Neural progenitor cell (in vitro differentiated cells): ENCODE results near the gene NFIA. TPM values are rescaled to one million over a fixed set of nuclear protein-coding genes. Genes with fewer than 3 reads are reported as not detected.

Experiments used
- DNase-seq: peaks from one replicate; pipeline ENCODE4 v3.0.0-alpha.2; 2016; ENCODE audit warnings: low spot score
- H2AFZ ChIP-seq: fragments of 200-600 bp; sonication (generic); replicated peaks from 2 replicates; pipeline ENCODE4 v1.6.1; 2016; ENCODE audit warnings: antibody characterized with exemption
- H3F3A ChIP-seq: fragments of 200-600 bp; sonication (generic); 2 replicates; pipeline ENCODE4 v1.6.1; 2016; ENCODE audit warnings: antibody characterized with exemption, low read depth
- H3K27ac ChIP-seq: fragments of 200-600 bp; sonication (generic); 2 replicates; pipeline ENCODE4 v1.5.1; 2016; ENCODE audit warnings: mild to moderate bottlenecking
- H3K27me3 ChIP-seq: fragments of 200-600 bp; sonication (generic); 2 replicates; pipeline ENCODE4 v1.6.1; 2016; ENCODE audit warnings: mild to moderate bottlenecking, moderate library complexity
- H3K36me3 ChIP-seq: fragments of 200-600 bp; sonication (generic); 2 replicates; pipeline ENCODE4 v1.5.1; 2016
- H3K4me1 ChIP-seq: fragments of 200-600 bp; sonication (generic); 2 replicates; pipeline ENCODE4 v1.6.1; 2016; ENCODE audit warnings: mixed run types
- H3K4me2 ChIP-seq: fragments of 200-600 bp; sonication (generic); 2 replicates; pipeline ENCODE4 v1.6.1; 2016
- H3K4me3 ChIP-seq: fragments of 200-600 bp; sonication (generic); 2 replicates; pipeline ENCODE4 v1.5.1; 2016
- H3K79me2 ChIP-seq: fragments of 200-600 bp; sonication (generic); 2 replicates; pipeline ENCODE4 v1.6.1; 2016; ENCODE audit warnings: low read depth
- H3K9ac ChIP-seq: fragments of 200-600 bp; sonication (generic); 2 replicates; pipeline ENCODE4 v1.6.1; 2016
- H3K9me3 ChIP-seq: fragments of 200-600 bp; sonication (generic); 2 replicates; pipeline ENCODE4 v1.5.1; 2016; ENCODE audit warnings: low read depth
- H4K20me1 ChIP-seq: fragments of 200-600 bp; sonication (generic); 2 replicates; pipeline ENCODE4 v1.6.1; 2016; ENCODE audit warnings: low read depth
- H3K27ac Mint-ChIP-seq: 3 replicates; pipeline ENCODE4 v1.8.0; 2021; ENCODE audit warnings: mixed read lengths
- H3K27me3 Mint-ChIP-seq: 2 replicates; pipeline ENCODE4 v1.8.0; 2022; ENCODE audit warnings: low read depth, mild to moderate bottlenecking, inconsistent platforms, moderate library complexity, mixed read lengths; ENCODE audit not compliant: insufficient read depth
- H3K36me3 Mint-ChIP-seq: 3 replicates; pipeline ENCODE4 v1.8.0; 2021; ENCODE audit warnings: mixed read lengths
- H3K4me1 Mint-ChIP-seq: 3 replicates; pipeline ENCODE4 v1.8.0; 2021; ENCODE audit warnings: mixed read lengths
- H3K4me3 Mint-ChIP-seq: 3 replicates; pipeline ENCODE4 v1.8.0; 2021; ENCODE audit warnings: mild to moderate bottlenecking, moderate library complexity, mixed read lengths
- H3K9me3 Mint-ChIP-seq: 3 replicates; pipeline ENCODE4 v1.8.0; 2020; ENCODE audit warnings: mixed read lengths
- EZH2 ChIP-seq: fragments of 200-600 bp; sonication (generic); IDR thresholded peaks from 2 replicates; pipeline ENCODE4 v1.6.1; 2017; ENCODE audit warnings: antibody characterized with exemption, mild to moderate bottlenecking, moderate library complexity
- EZH2phosphoT487 ChIP-seq: fragments of 200-600 bp; sonication (generic); IDR thresholded peaks from 2 replicates; pipeline ENCODE4 v1.6.1; 2017; ENCODE audit warnings: antibody characterized with exemption
- total RNA-seq: library from RNA; depleted of rRNA; stranded (reverse); fragments of >200 nt; gene quantifications from 2 replicates; pipeline ENCODE4 v1.2.3, GENCODE V29; 2015; ENCODE audit warnings: low replicate concordance
- TF ChIP-seq, protein P1 (sequence below): fragments of 200-600 bp; sonication (generic); IDR thresholded peaks from 2 replicates; pipeline ENCODE4 v1.5.1; 2017; ENCODE audit warnings: antibody characterized with exemption, mild to moderate bottlenecking

The NFIA gene
- total RNA-seq, 1 donor from 2014 or later = 5.3 TPM

DNA sequence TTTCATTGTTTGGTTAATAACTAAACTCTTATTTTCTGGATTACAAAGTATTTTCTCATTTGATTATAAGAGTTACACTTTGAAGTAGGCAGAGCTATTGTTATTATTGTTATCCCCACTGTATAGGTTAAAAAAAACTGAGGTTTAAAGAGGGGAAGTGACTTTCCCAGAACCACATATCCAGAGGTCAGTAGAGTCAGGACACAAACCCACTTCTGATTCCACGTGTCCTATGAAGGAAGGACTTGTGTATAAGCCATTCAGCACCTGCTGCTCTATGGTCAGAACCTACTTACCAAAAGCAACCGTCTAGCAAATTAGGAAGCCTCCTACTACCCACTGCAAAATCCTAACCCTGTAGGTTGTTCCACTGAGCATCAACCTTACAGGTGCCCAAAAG is 351.3 kb downstream of the NFIA start:
- Histone ChIP-seq H3K4me2 (no peak overlapping the region), H3K9ac (no peak overlapping the region), H3K79me2 (no peaks in the 10 kb centered on the region), H3K9me3 (no peaks in the 10 kb centered on the region), H3K27me3 (no peaks in the 10 kb centered on the region), H2AFZ (no peak overlapping the region), H4K20me1 (no peaks in the 10 kb centered on the region), H3K4me1 (peaks cover 5% of the 10 kb centered on the region), H3F3A (no peaks in the 10 kb centered on the region), H3K4me3 (no peak overlapping the region), H3K27ac (no peak overlapping the region), H3K36me3 (no peaks in the 10 kb centered on the region)
- Mint-ChIP-seq H3K9me3 (peaks cover 10% of the 10 kb centered on the region), H3K27me3 (peaks cover 3% of the 10 kb centered on the region), H3K27ac (no peak overlapping the region), H3K4me1 (peaks cover 7% of the 10 kb centered on the region), H3K36me3 (peaks cover 23% of the 10 kb centered on the region), H3K4me3 (no peak overlapping the region)
- no peak for TF ChIP-seq EZH2phosphoT487
- DNase-seq = no peak

DNA sequence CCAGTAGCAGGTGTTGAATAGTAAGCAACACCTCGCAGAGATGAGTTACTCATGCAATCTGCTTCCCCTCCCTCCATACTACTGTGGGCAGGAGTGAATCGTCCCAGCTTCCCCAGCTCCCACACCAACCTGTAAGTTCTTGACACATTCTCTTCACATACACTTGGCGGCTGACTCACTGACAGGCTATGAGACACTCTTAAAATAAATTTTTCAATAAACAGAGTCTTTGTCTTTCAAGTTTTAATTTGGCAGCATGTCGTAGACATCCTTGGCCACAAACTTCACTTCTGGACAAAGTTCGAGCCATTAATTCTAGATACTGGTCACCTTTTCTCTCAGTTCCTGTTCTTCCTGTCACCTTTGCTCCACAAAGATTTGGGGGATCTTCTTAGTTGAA is 351.9 kb downstream of the NFIA start:
- peaks cover 27% of the 10 kb centered on the region for H3K36me3 Mint-ChIP-seq
- peaks cover 10% of the 10 kb centered on the region for H3K9me3 Mint-ChIP-seq
- H3K9me3 ChIP-seq = no peaks in the 10 kb centered on the region
- no peaks in the 10 kb centered on the region for H3K27me3 ChIP-seq
- no peak overlapping the region for H3K4me3 ChIP-seq
- no peak for DNase-seq
- H3K4me2 ChIP-seq = no peak overlapping the region
- no peak overlapping the region for H3K27ac Mint-ChIP-seq
- H3K4me3 Mint-ChIP-seq = no peak overlapping the region
- H3K79me2 ChIP-seq = no peaks in the 10 kb centered on the region
- TF ChIP-seq EZH2phosphoT487 (no peak), EZH2 (no peak)
- TF ChIP-seq, protein P1, sequence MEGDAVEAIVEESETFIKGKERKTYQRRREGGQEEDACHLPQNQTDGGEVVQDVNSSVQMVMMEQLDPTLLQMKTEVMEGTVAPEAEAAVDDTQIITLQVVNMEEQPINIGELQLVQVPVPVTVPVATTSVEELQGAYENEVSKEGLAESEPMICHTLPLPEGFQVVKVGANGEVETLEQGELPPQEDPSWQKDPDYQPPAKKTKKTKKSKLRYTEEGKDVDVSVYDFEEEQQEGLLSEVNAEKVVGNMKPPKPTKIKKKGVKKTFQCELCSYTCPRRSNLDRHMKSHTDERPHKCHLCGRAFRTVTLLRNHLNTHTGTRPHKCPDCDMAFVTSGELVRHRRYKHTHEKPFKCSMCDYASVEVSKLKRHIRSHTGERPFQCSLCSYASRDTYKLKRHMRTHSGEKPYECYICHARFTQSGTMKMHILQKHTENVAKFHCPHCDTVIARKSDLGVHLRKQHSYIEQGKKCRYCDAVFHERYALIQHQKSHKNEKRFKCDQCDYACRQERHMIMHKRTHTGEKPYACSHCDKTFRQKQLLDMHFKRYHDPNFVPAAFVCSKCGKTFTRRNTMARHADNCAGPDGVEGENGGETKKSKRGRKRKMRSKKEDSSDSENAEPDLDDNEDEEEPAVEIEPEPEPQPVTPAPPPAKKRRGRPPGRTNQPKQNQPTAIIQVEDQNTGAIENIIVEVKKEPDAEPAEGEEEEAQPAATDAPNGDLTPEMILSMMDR = no peak
- peaks cover 8% of the 10 kb centered on the region for H3K4me1 Mint-ChIP-seq
- H3K27ac ChIP-seq = no peak overlapping the region
- H3K27me3 Mint-ChIP-seq = peaks cover 3% of the 10 kb centered on the region
- no peaks in the 10 kb centered on the region for H3K36me3 ChIP-seq
- no peaks in the 10 kb centered on the region for H4K20me1 ChIP-seq
- H3F3A ChIP-seq = no peaks in the 10 kb centered on the region
- no peak overlapping the region for H3K9ac ChIP-seq
- H3K4me1 ChIP-seq = peaks cover 5% of the 10 kb centered on the region
- no peak overlapping the region for H2AFZ ChIP-seq

DNA sequence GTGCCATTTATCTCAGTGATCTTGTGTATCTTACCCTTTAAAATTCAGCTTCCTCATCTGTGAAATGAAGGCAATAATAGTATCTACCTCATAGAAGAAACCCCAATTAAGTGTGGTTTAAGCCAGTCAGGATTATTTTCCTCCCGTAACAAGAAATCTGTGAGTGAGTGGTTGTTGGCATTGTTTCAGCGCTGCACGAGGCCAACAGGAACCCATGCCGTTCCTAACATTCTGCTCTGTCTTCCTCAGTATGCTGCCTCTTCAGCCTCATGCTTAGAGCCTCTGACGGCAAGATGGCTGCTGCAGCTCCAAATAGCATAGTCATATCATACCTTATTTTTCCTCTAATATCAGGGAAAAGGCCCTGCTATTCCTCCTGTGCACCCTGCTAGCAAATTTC is 352.9 kb downstream of the NFIA start:
- H4K20me1 ChIP-seq = no peaks in the 10 kb centered on the region

DNA sequence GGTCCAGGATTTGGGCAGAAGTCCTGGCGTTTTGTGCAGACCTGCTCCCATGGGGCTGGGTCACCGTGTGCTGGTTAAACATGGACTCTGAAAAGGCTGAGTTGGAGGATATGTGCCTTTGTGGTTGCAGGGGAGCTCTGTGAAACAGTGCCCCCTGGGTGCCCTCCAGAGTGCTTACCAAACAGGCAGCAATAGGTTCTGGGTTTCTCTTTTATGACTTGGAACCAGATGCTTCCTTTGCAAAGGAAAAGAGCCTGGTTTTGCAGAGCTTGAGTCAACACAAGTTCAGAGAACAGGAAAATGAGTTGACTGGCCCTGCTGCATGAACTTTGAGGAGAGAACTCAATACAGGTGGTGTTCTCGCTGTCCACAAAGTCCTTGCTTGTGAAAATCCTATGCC is 353.7 kb downstream of the NFIA start:
- no peaks in the 10 kb centered on the region for H3K9me3 ChIP-seq
- H4K20me1 ChIP-seq = no peaks in the 10 kb centered on the region
- Mint-ChIP-seq H3K36me3 (peaks cover 32% of the 10 kb centered on the region), H3K27ac (no peak overlapping the region), H3K4me1 (peaks cover 15% of the 10 kb centered on the region), H3K27me3 (peaks cover 3% of the 10 kb centered on the region), H3K9me3 (peaks cover 10% of the 10 kb centered on the region), H3K4me3 (no peak overlapping the region)
- H3K27ac ChIP-seq = no peak overlapping the region
- no peaks in the 10 kb centered on the region for H3K4me1 ChIP-seq
- no peaks in the 10 kb centered on the region for H3K79me2 ChIP-seq
- no peak overlapping the region for H3K4me2 ChIP-seq
- DNase-seq = no peak
- no peak overlapping the region for H2AFZ ChIP-seq
- TF ChIP-seq EZH2phosphoT487 = no peak
- no peak for TF ChIP-seq EZH2
- TF ChIP-seq, protein P1 = peak; percentile 22
- no peak overlapping the region for H3K4me3 ChIP-seq
- no peaks in the 10 kb centered on the region for H3F3A ChIP-seq
- H3K27me3 ChIP-seq = no peaks in the 10 kb centered on the region
- no peak overlapping the region for H3K9ac ChIP-seq
- no peaks in the 10 kb centered on the region for H3K36me3 ChIP-seq

More for the DNA sequence above, 352.9 kb downstream of the NFIA start:
- Mint-ChIP-seq H3K4me3 (no peak overlapping the region), H3K27me3 (peaks cover 3% of the 10 kb centered on the region), H3K4me1 (peaks cover 12% of the 10 kb centered on the region), H3K27ac (no peak overlapping the region), H3K9me3 (peaks cover 10% of the 10 kb centered on the region), H3K36me3 (peaks cover 29% of the 10 kb centered on the region)
- no peaks in the 10 kb centered on the region for H3K79me2 ChIP-seq
- no peak overlapping the region for H3K4me2 ChIP-seq
- no peaks in the 10 kb centered on the region for H3K36me3 ChIP-seq
- H2AFZ ChIP-seq = no peak overlapping the region
- no peaks in the 10 kb centered on the region for H3K27me3 ChIP-seq
- no peak overlapping the region for H3K27ac ChIP-seq
- no peaks in the 10 kb centered on the region for H3F3A ChIP-seq
- H3K4me3 ChIP-seq = no peak overlapping the region
- H3K9me3 ChIP-seq = no peaks in the 10 kb centered on the region
- no peak overlapping the region for H3K9ac ChIP-seq
- peaks cover 5% of the 10 kb centered on the region for H3K4me1 ChIP-seq
- no peak for TF ChIP-seq EZH2
- TF ChIP-seq, protein P1 = no peak
- TF ChIP-seq EZH2phosphoT487 = no peak
- DNase-seq = no peak
